ENCODE data around the gene SPEN.

DNA sequence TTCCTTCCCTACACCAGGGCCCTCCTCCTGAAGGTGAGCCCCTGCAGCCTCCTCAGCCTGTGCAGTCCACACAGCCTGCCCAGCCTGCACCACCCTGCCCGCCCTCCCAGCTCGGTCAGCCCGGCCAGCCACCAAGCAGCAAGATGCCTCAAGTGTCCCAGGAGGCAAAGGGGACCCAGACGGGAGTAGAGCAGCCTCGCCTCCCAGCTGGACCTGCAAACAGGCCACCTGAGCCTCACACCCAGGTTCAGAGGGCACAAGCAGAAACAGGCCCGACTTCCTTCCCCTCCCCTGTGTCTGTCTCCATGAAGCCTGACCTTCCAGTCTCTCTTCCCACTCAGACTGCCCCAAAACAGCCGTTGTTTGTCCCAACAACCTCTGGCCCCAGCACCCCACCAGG, 89.6 kb downstream of the SPEN start:
- TF ChIP-seq, protein P1, sequence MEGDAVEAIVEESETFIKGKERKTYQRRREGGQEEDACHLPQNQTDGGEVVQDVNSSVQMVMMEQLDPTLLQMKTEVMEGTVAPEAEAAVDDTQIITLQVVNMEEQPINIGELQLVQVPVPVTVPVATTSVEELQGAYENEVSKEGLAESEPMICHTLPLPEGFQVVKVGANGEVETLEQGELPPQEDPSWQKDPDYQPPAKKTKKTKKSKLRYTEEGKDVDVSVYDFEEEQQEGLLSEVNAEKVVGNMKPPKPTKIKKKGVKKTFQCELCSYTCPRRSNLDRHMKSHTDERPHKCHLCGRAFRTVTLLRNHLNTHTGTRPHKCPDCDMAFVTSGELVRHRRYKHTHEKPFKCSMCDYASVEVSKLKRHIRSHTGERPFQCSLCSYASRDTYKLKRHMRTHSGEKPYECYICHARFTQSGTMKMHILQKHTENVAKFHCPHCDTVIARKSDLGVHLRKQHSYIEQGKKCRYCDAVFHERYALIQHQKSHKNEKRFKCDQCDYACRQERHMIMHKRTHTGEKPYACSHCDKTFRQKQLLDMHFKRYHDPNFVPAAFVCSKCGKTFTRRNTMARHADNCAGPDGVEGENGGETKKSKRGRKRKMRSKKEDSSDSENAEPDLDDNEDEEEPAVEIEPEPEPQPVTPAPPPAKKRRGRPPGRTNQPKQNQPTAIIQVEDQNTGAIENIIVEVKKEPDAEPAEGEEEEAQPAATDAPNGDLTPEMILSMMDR (conservative IDR thresholded peaks at IDR 0.05), result no peak
- TF ChIP-seq ZFX (IDR thresholded peaks at IDR 0.05), result no peak

Data from C4-2B (cell line).